ENCODE results near the gene CDHR2. TPM values are rescaled to one million over a fixed set of nuclear protein-coding genes. Genes with fewer than 3 reads are reported as not detected.

CDHR2 gene
- total RNA-seq, 1 experiment from 2014 or later = 0.63 TPM

DNA sequence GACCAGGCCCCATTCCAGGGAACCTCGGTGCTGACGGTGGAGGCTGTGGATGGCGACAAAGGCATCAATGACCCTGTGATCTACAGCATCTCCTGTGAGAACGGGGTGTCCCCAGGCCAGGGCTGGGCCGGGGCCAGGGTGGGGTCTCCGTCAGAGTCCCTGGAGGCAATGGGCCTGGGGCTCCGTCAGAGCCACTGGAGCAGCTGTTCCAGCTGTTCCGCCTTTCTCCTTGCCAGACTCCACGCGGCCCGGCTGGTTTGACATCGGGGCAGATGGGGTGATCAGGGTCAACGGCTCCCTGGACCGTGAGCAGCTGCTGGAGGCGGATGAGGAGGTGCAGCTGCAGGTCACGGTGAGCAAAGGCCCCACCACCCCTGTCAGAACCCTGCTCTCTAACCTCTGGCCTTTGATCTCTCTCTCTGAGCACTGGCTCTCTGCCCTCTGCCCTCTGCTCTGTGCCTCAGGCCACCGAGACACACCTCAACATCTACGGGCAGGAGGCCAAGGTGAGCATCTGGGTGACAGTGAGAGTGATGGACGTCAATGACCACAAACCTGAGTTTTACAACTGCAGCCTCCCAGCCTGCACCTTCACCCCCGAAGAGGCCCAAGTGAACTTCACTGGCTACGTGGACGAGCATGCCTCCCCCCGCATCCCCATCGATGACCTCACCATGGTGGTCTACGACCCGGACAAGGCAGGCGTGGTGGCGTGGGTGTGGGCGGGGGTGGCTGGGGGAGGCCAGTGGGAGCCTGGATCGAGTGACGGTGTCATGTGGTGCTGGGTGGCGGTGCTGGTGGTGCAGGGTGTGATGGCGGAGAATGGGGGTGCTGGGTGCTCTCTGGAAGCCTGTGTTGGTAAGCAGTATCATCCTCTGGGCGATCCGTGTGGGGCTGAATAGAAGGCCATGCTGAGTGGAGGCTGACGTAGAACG lies 26.6 kb downstream of the CDHR2 start:
- no peak overlapping the region for H3K27ac Mint-ChIP-seq

More for the DNA sequence above, 26.6 kb downstream of the CDHR2 start:
- Mint-ChIP-seq H3K9me3 (no peaks in the 10 kb centered on the region), H3K36me3 (no peaks in the 10 kb centered on the region), H3K27me3 (ENCODE audit: low read depth) (peaks cover 15% of the 10 kb centered on the region), H3K4me3 (no peak overlapping the region), H3K4me1 (peaks cover 2% of the 10 kb centered on the region)
- CTCF ChIA-PET = no interaction called here
- ATAC-seq = no peak
- no peak for DNase-seq (ENCODE audit: low spot score)
- TF ChIP-seq, protein P1, sequence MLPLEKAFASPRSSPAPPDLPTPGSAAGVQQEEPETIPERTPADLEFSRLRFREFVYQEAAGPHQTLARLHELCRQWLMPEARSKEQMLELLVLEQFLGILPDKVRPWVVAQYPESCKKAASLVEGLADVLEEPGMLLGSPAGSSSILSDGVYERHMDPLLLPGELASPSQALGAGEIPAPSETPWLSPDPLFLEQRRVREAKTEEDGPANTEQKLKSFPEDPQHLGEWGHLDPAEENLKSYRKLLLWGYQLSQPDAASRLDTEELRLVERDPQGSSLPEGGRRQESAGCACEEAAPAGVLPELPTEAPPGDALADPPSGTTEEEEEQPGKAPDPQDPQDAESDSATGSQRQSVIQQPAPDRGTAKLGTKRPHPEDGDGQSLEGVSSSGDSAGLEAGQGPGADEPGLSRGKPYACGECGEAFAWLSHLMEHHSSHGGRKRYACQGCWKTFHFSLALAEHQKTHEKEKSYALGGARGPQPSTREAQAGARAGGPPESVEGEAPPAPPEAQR (CRISPR knock-in tag; IDR thresholded peaks at IDR 0.05) = no peak
- no peak for TF ChIP-seq GTF2I (CRISPR knock-in tag; conservative IDR thresholded peaks at IDR 0.05)
- TF ChIP-seq, protein P2, sequence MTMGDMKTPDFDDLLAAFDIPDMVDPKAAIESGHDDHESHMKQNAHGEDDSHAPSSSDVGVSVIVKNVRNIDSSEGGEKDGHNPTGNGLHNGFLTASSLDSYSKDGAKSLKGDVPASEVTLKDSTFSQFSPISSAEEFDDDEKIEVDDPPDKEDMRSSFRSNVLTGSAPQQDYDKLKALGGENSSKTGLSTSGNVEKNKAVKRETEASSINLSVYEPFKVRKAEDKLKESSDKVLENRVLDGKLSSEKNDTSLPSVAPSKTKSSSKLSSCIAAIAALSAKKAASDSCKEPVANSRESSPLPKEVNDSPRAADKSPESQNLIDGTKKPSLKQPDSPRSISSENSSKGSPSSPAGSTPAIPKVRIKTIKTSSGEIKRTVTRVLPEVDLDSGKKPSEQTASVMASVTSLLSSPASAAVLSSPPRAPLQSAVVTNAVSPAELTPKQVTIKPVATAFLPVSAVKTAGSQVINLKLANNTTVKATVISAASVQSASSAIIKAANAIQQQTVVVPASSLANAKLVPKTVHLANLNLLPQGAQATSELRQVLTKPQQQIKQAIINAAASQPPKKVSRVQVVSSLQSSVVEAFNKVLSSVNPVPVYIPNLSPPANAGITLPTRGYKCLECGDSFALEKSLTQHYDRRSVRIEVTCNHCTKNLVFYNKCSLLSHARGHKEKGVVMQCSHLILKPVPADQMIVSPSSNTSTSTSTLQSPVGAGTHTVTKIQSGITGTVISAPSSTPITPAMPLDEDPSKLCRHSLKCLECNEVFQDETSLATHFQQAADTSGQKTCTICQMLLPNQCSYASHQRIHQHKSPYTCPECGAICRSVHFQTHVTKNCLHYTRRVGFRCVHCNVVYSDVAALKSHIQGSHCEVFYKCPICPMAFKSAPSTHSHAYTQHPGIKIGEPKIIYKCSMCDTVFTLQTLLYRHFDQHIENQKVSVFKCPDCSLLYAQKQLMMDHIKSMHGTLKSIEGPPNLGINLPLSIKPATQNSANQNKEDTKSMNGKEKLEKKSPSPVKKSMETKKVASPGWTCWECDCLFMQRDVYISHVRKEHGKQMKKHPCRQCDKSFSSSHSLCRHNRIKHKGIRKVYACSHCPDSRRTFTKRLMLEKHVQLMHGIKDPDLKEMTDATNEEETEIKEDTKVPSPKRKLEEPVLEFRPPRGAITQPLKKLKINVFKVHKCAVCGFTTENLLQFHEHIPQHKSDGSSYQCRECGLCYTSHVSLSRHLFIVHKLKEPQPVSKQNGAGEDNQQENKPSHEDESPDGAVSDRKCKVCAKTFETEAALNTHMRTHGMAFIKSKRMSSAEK (CRISPR knock-in tag; IDR thresholded peaks at IDR 0.05; ENCODE audit: borderline replicate concordance) = no peak
- TF ChIP-seq ZNF219 (CRISPR knock-in tag; IDR thresholded peaks at IDR 0.05; ENCODE audit: borderline replicate concordance) = no peak
- TF ChIP-seq ATF1 (CRISPR knock-in tag; IDR thresholded peaks at IDR 0.05) = no peak
- no peak for TF ChIP-seq OVOL2 (CRISPR knock-in tag; IDR thresholded peaks at IDR 0.05; ENCODE audit: borderline replicate concordance)
- no peak for TF ChIP-seq IRF2 (CRISPR knock-in tag; IDR thresholded peaks at IDR 0.05; ENCODE audit: borderline replicate concordance, low read depth)
- TF ChIP-seq, protein P3, sequence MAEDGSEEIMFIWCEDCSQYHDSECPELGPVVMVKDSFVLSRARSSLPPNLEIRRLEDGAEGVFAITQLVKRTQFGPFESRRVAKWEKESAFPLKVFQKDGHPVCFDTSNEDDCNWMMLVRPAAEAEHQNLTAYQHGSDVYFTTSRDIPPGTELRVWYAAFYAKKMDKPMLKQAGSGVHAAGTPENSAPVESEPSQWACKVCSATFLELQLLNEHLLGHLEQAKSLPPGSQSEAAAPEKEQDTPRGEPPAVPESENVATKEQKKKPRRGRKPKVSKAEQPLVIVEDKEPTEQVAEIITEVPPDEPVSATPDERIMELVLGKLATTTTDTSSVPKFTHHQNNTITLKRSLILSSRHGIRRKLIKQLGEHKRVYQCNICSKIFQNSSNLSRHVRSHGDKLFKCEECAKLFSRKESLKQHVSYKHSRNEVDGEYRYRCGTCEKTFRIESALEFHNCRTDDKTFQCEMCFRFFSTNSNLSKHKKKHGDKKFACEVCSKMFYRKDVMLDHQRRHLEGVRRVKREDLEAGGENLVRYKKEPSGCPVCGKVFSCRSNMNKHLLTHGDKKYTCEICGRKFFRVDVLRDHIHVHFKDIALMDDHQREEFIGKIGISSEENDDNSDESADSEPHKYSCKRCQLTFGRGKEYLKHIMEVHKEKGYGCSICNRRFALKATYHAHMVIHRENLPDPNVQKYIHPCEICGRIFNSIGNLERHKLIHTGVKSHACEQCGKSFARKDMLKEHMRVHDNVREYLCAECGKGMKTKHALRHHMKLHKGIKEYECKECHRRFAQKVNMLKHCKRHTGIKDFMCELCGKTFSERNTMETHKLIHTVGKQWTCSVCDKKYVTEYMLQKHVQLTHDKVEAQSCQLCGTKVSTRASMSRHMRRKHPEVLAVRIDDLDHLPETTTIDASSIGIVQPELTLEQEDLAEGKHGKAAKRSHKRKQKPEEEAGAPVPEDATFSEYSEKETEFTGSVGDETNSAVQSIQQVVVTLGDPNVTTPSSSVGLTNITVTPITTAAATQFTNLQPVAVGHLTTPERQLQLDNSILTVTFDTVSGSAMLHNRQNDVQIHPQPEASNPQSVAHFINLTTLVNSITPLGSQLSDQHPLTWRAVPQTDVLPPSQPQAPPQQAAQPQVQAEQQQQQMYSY (CRISPR knock-in tag; IDR thresholded peaks at IDR 0.05) = no peak
- no peak for TF ChIP-seq ZBTB21 (CRISPR knock-in tag; IDR thresholded peaks at IDR 0.05; ENCODE audit: borderline replicate concordance)
- no peak for TF ChIP-seq SMAD4 (CRISPR knock-in tag; IDR thresholded peaks at IDR 0.05)
- TF ChIP-seq, protein P4, sequence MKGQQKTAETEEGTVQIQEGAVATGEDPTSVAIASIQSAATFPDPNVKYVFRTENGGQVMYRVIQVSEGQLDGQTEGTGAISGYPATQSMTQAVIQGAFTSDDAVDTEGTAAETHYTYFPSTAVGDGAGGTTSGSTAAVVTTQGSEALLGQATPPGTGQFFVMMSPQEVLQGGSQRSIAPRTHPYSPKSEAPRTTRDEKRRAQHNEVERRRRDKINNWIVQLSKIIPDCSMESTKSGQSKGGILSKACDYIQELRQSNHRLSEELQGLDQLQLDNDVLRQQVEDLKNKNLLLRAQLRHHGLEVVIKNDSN (CRISPR knock-in tag; IDR thresholded peaks at IDR 0.05) = no peak
- TF ChIP-seq, protein P5, sequence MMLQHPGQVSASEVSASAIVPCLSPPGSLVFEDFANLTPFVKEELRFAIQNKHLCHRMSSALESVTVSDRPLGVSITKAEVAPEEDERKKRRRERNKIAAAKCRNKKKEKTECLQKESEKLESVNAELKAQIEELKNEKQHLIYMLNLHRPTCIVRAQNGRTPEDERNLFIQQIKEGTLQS (CRISPR knock-in tag; conservative IDR thresholded peaks at IDR 0.05) = no peak
- TF ChIP-seq, protein P6, sequence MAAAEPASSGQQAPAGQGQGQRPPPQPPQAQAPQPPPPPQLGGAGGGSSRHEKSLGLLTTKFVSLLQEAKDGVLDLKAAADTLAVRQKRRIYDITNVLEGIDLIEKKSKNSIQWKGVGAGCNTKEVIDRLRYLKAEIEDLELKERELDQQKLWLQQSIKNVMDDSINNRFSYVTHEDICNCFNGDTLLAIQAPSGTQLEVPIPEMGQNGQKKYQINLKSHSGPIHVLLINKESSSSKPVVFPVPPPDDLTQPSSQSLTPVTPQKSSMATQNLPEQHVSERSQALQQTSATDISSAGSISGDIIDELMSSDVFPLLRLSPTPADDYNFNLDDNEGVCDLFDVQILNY (CRISPR knock-in tag; IDR thresholded peaks at IDR 0.05) = no peak
- TF ChIP-seq, protein P7, sequence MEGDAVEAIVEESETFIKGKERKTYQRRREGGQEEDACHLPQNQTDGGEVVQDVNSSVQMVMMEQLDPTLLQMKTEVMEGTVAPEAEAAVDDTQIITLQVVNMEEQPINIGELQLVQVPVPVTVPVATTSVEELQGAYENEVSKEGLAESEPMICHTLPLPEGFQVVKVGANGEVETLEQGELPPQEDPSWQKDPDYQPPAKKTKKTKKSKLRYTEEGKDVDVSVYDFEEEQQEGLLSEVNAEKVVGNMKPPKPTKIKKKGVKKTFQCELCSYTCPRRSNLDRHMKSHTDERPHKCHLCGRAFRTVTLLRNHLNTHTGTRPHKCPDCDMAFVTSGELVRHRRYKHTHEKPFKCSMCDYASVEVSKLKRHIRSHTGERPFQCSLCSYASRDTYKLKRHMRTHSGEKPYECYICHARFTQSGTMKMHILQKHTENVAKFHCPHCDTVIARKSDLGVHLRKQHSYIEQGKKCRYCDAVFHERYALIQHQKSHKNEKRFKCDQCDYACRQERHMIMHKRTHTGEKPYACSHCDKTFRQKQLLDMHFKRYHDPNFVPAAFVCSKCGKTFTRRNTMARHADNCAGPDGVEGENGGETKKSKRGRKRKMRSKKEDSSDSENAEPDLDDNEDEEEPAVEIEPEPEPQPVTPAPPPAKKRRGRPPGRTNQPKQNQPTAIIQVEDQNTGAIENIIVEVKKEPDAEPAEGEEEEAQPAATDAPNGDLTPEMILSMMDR (IDR thresholded peaks at IDR 0.05) = no peak
- TF ChIP-seq, protein P8, sequence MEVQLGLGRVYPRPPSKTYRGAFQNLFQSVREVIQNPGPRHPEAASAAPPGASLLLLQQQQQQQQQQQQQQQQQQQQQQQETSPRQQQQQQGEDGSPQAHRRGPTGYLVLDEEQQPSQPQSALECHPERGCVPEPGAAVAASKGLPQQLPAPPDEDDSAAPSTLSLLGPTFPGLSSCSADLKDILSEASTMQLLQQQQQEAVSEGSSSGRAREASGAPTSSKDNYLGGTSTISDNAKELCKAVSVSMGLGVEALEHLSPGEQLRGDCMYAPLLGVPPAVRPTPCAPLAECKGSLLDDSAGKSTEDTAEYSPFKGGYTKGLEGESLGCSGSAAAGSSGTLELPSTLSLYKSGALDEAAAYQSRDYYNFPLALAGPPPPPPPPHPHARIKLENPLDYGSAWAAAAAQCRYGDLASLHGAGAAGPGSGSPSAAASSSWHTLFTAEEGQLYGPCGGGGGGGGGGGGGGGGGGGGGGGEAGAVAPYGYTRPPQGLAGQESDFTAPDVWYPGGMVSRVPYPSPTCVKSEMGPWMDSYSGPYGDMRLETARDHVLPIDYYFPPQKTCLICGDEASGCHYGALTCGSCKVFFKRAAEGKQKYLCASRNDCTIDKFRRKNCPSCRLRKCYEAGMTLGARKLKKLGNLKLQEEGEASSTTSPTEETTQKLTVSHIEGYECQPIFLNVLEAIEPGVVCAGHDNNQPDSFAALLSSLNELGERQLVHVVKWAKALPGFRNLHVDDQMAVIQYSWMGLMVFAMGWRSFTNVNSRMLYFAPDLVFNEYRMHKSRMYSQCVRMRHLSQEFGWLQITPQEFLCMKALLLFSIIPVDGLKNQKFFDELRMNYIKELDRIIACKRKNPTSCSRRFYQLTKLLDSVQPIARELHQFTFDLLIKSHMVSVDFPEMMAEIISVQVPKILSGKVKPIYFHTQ (CRISPR knock-in tag; IDR thresholded peaks at IDR 0.05) = no peak
- TF ChIP-seq EMX1 (CRISPR knock-in tag; IDR thresholded peaks at IDR 0.05) = no peak
- TF ChIP-seq, protein P9, sequence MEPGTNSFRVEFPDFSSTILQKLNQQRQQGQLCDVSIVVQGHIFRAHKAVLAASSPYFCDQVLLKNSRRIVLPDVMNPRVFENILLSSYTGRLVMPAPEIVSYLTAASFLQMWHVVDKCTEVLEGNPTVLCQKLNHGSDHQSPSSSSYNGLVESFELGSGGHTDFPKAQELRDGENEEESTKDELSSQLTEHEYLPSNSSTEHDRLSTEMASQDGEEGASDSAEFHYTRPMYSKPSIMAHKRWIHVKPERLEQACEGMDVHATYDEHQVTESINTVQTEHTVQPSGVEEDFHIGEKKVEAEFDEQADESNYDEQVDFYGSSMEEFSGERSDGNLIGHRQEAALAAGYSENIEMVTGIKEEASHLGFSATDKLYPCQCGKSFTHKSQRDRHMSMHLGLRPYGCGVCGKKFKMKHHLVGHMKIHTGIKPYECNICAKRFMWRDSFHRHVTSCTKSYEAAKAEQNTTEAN (CRISPR knock-in tag; IDR thresholded peaks at IDR 0.05) = no peak
- POLR2A ChIA-PET = no interaction called here
